Breast epithelium (tissue), 3 donors: ENCODE data around the gene PCDHGA8.

Experiments
- POLR2A ChIP-seq: fragments of 450-650 bp; IDR thresholded peaks from one replicate; pipeline ENCODE4 v1.6.1; 2016; ENCODE audit warnings: antibody characterized with exemption, mild to moderate bottlenecking, moderate library complexity
- POLR2AphosphoS5 ChIP-seq, 3 donors: sonication (generic); formaldehyde crosslinking; IDR thresholded peaks; one replicate each; pipeline ENCODE4 v1.6.1; 2017; ENCODE audit warnings: antibody characterized with exemption in 3 of 3
- TF ChIP-seq, protein P1 (sequence below), 3 donors: fragments of 450-650 bp; IDR thresholded peaks; one replicate each; pipeline ENCODE4 v1.5.1; 2016 to 2017; ENCODE audit warnings: antibody characterized with exemption in 3 of 3, mild to moderate bottlenecking in 3 of 3, moderate library complexity in 3 of 3

DNA sequence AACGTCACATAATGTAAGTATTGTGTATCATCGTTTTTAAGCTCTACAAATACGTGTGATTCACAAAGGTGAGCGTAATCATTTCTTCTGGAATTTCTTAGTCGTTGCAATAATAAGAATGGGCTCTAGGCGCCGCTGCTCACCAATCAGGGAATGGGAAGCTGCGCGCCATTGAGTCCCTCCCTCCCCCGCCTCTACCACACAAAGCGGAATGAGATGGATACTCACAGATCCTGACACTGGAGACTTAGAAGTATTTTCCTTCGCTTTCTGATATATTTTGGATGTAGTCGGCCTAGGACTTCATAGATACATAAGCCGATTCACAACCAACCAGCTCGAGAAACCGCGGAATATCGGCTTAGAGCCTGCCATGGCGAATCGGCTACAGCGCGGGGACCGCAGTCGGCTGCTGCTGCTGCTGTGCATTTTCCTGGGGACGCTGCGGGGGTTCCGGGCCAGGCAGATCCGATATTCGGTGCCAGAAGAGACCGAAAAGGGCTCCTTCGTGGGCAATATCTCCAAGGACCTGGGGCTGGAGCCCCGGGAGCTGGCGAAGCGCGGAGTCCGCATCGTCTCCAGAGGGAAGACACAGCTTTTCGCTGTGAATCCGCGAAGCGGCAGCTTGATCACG lies 28.5 kb downstream of the PCDHGA8 start, which contains the start of gene PCDHGA11:
- TF ChIP-seq, protein P1, sequence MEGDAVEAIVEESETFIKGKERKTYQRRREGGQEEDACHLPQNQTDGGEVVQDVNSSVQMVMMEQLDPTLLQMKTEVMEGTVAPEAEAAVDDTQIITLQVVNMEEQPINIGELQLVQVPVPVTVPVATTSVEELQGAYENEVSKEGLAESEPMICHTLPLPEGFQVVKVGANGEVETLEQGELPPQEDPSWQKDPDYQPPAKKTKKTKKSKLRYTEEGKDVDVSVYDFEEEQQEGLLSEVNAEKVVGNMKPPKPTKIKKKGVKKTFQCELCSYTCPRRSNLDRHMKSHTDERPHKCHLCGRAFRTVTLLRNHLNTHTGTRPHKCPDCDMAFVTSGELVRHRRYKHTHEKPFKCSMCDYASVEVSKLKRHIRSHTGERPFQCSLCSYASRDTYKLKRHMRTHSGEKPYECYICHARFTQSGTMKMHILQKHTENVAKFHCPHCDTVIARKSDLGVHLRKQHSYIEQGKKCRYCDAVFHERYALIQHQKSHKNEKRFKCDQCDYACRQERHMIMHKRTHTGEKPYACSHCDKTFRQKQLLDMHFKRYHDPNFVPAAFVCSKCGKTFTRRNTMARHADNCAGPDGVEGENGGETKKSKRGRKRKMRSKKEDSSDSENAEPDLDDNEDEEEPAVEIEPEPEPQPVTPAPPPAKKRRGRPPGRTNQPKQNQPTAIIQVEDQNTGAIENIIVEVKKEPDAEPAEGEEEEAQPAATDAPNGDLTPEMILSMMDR (IDR thresholded peaks at IDR 0.05), result no peak
- TF ChIP-seq POLR2A (no peak), POLR2AphosphoS5 (IDR thresholded peaks at IDR 0.05) (no peak)
